ENCODE data around the gene NDOR1.

The NDOR1 gene

GRCh38 chr9:137263506-137263905 lies 58.0 kb downstream of the NDOR1 start:
- DNase-seq (ENCODE audit: low read depth): no peak
- H3K4me3 ChIP-seq (ENCODE audit: low read depth, low read length): no peak overlapping the region
- TF ChIP-seq CTCF (IDR thresholded peaks at IDR 0.05; ENCODE audit: control insufficient read depth, extremely low read depth, insufficient read depth): no peak

- no peak for TF ChIP-seq CTCF (IDR thresholded peaks at IDR 0.05; ENCODE audit: control insufficient read depth, extremely low read depth, insufficient read depth)
- no peak overlapping the region for H3K4me3 ChIP-seq (ENCODE audit: low read depth, low read length)
- no peak for DNase-seq (ENCODE audit: low read depth)
Measured at GRCh38 chr9:137264067-137264466, 58.6 kb downstream of the NDOR1 start.

- TF ChIP-seq CTCF (IDR thresholded peaks at IDR 0.05; ENCODE audit: control insufficient read depth, extremely low read depth, insufficient read depth): no peak
- no peak for DNase-seq (ENCODE audit: low read depth)
- H3K4me3 ChIP-seq (ENCODE audit: low read depth, low read length): no peak overlapping the region
Measured at GRCh38 chr9:137265496-137266161, 60.1 kb downstream of the NDOR1 start.

GRCh38 chr9:137266162-137266527 lies 60.6 kb downstream of the NDOR1 start:
- TF ChIP-seq CTCF (IDR thresholded peaks at IDR 0.05; ENCODE audit: control insufficient read depth, extremely low read depth, insufficient read depth): no peak
- no peak for DNase-seq (ENCODE audit: low read depth)
- no peak overlapping the region for H3K4me3 ChIP-seq (ENCODE audit: low read depth, low read length)

Data from LNCaP clone FGC (cell line).